IMR-90 (cell line): ENCODE data around the gene SPINDOC. TPM values are rescaled to one million over a fixed set of nuclear protein-coding genes. Genes with fewer than 3 reads are reported as not detected.

Source experiments
- ATAC-seq: fragments of 200-7000 bp; cut with Tn5 transposase; 2 replicates; pipeline ENCODE4 v1.9.1; 2020; ENCODE audit warnings: low read depth, mild to moderate bottlenecking, moderate library complexity
- BruUV-seq: library from RNA; stranded (reverse); fragments of 400-500 nt; replicated peaks from 2 replicates; lab custom pipeline; 2021; lab: Mats Ljungman, UMichigan
- CTCF ChIA-PET: fragments of 300-600 bp; formaldehyde crosslinking; extraction: SDS; loops from one replicate; lab custom pipeline; 2021; ENCODE audit warnings: antibody characterized with exemption; lab: Yijun Ruan, JAX
- POLR2A ChIA-PET: fragments of 300-600 bp; sonication (Branson Sonifier 250); formaldehyde crosslinking; loops from one replicate; lab custom pipeline; 2022; ENCODE audit warnings: antibody characterized with exemption; ENCODE audit not compliant: unreplicated experiment; lab: Charles Lee
- DNase-seq: peaks from one replicate; pipeline ENCODE4 v3.0.0; 2013
- H2AFZ ChIP-seq: replicated peaks from 2 replicates; pipeline ENCODE3; 2013; ENCODE audit warnings: low read length, mild to moderate bottlenecking; ENCODE audit not compliant: poor library complexity
- H2AK5ac ChIP-seq: 2 replicates; pipeline ENCODE4 v1.6.1; 2013; ENCODE audit warnings: low read depth, low read length, inconsistent platforms
- H2AK9ac ChIP-seq: replicated peaks from 2 replicates; pipeline ENCODE3; 2013; ENCODE audit warnings: mild to moderate bottlenecking, low read depth, low read length, moderate library complexity; ENCODE audit not compliant: poor library complexity
- H2BK120ac ChIP-seq: 2 replicates; pipeline ENCODE4 v1.6.1; 2013; ENCODE audit warnings: low read depth, low read length, inconsistent platforms
- H2BK15ac ChIP-seq: 3 replicates; pipeline ENCODE4 v1.6.1; 2013; ENCODE audit warnings: low read depth, low read length, inconsistent platforms
- H2BK20ac ChIP-seq: 2 replicates; pipeline ENCODE4 v1.6.1; 2013; ENCODE audit warnings: low read depth, mild to moderate bottlenecking, inconsistent platforms, low read length, moderate library complexity
- H2BK5ac ChIP-seq: 2 replicates; pipeline ENCODE4 v1.6.1; 2013; ENCODE audit warnings: mild to moderate bottlenecking, low read depth, low read length, inconsistent platforms; ENCODE audit not compliant: poor library complexity, severe bottlenecking
- H3K14ac ChIP-seq: replicated peaks from 2 replicates; pipeline ENCODE4 v1.6.1; 2013; ENCODE audit warnings: low read depth, low read length, inconsistent platforms
- H3K18ac ChIP-seq: 2 replicates; pipeline ENCODE4 v1.6.1; 2013; ENCODE audit warnings: low read depth, low read length, control low read depth
- H3K23ac ChIP-seq: 2 replicates; pipeline ENCODE4 v1.6.1; 2013; ENCODE audit warnings: low read depth, low read length, inconsistent platforms
- H3K27ac ChIP-seq: 2 replicates; pipeline ENCODE4 v1.5.1; 2013; ENCODE audit warnings: mild to moderate bottlenecking, control low read depth, low read length; ENCODE audit not compliant: insufficient read depth
- H3K27me3 ChIP-seq: 2 replicates; pipeline ENCODE4 v1.6.1; 2013; ENCODE audit warnings: low read length; ENCODE audit not compliant: control insufficient read depth, insufficient read depth
- H3K36me3 ChIP-seq: 2 replicates; pipeline ENCODE4 v1.6.1; 2013; ENCODE audit warnings: low read length, mixed read lengths; ENCODE audit not compliant: control insufficient read depth, insufficient read depth
- H3K4ac ChIP-seq: 2 replicates; pipeline ENCODE4 v1.6.1; 2013; ENCODE audit warnings: low read depth, low read length, inconsistent platforms
- H3K4me1 ChIP-seq: 2 replicates; pipeline ENCODE4 v1.6.1; 2013; ENCODE audit warnings: low read length, mixed read lengths; ENCODE audit not compliant: control insufficient read depth, insufficient read depth
- H3K4me2 ChIP-seq: 2 replicates; pipeline ENCODE4 v1.6.1; 2013; ENCODE audit warnings: low read depth, mild to moderate bottlenecking, control low read depth, low read length, moderate library complexity
- H3K4me3 ChIP-seq: 2 replicates; pipeline ENCODE4 v1.5.1; 2013; ENCODE audit warnings: low read depth, mild to moderate bottlenecking, control low read depth, low read length, moderate library complexity; ENCODE audit not compliant: insufficient read depth
- H3K56ac ChIP-seq: 2 replicates; pipeline ENCODE4 v1.6.1; 2013; ENCODE audit warnings: low read length, inconsistent platforms; ENCODE audit not compliant: insufficient read depth; ENCODE audit errors: extremely low read depth
- H3K79me1 ChIP-seq, 2 experiments: 2 replicates each; pipeline ENCODE4 v1.6.1; 2013; ENCODE audit warnings: low read length in 2 of 2, inconsistent platforms in 1 of 2, low read depth in 1 of 2
- H3K9ac ChIP-seq: 2 replicates; pipeline ENCODE4 v1.6.1; 2013; ENCODE audit warnings: low read depth, low read length, control low read depth
- H3K9me1 ChIP-seq: 2 replicates; pipeline ENCODE4 v1.6.1; 2013; ENCODE audit warnings: low read length, inconsistent platforms; ENCODE audit not compliant: insufficient read depth
- H3K9me3 ChIP-seq: 2 replicates; pipeline ENCODE4 v1.6.1; 2013; ENCODE audit warnings: low read length; ENCODE audit not compliant: control insufficient read depth, insufficient read depth
- H4K20me1 ChIP-seq: 2 replicates; pipeline ENCODE4 v1.6.1; 2013; ENCODE audit warnings: low read length, inconsistent platforms; ENCODE audit not compliant: insufficient read depth
- H4K5ac ChIP-seq: 2 replicates; pipeline ENCODE4 v1.6.1; 2013; ENCODE audit warnings: mild to moderate bottlenecking, low read depth, low read length, control low read depth
- H4K8ac ChIP-seq, 2 experiments: 2 replicates each; pipeline ENCODE4 v1.6.1; 2013; ENCODE audit warnings: low read depth in 2 of 2, low read length in 2 of 2, control low read depth in 1 of 2, inconsistent platforms in 1 of 2
- H4K91ac ChIP-seq: 2 replicates; pipeline ENCODE4 v1.6.1; 2013; ENCODE audit warnings: low read depth, low read length, inconsistent platforms; ENCODE audit not compliant: insufficient read depth
- MAFK ChIP-seq: IDR thresholded peaks from 2 replicates; pipeline ENCODE4 v1.6.1; 2012; ENCODE audit warnings: low read depth, low read length, improper control_type of control experiment
- MAZ ChIP-seq: IDR thresholded peaks from 2 replicates; pipeline ENCODE4 v1.6.1; 2012; ENCODE audit warnings: low read depth, mild to moderate bottlenecking, low read length, improper control_type of control experiment, moderate library complexity, borderline replicate concordance
- RAD21 ChIP-seq: IDR thresholded peaks from 2 replicates; pipeline ENCODE4 v1.6.1; 2012; ENCODE audit warnings: low read length, improper control_type of control experiment
- RCOR1 ChIP-seq: IDR thresholded peaks from 2 replicates; pipeline ENCODE4 v1.6.1; 2012; ENCODE audit warnings: mild to moderate bottlenecking, low read length, improper control_type of control experiment; ENCODE audit not compliant: insufficient replicate concordance
- RFX5 ChIP-seq: IDR thresholded peaks from 2 replicates; pipeline ENCODE4 v1.8.0; 2012; ENCODE audit warnings: low read depth, mild to moderate bottlenecking, low read length, moderate library complexity
- WGBS, 2 experiments: methylation state at CpG; one replicate each; pipeline versions ENCODE4 v1.1.5 to v1.1.7; 2013; ENCODE audit warnings: missing lambda C conversion rate in 2 of 2; ENCODE audit not compliant: insufficient read length in 1 of 2; ENCODE audit errors: extremely low coverage in 2 of 2; 5-methylcytosine and 5-hydroxymethylcytosine counted together
- dilution Hi-C: fragments of 300-500 bp; cut with HindIII; formaldehyde crosslinking; loops from one replicate; pipeline ENCODE4 v1.14.3; 2018; ENCODE audit warnings: low sequenced_read_pairs; ENCODE audit not compliant: unreplicated experiment
- in situ Hi-C: fragments of 300-500 bp; cut with MboI; formaldehyde crosslinking; loops from 3 replicates; pipeline ENCODE4 v1.14.3; 2019; ENCODE audit warnings: low sequenced_read_pairs, inconsistent platforms, mixed read lengths
- intact Hi-C: fragments of 100-400 bp; cut with micrococcal nuclease; formaldehyde crosslinking; loops from 2 replicates; pipeline ENCODE4 v1.10.0; 2022
- polyA plus RNA-seq, 3 experiments: library from polyadenylated mRNA; depleted of rRNA; stranded (reverse); fragments of >200 nt; gene quantifications; 2 replicates each; pipeline ENCODE4 v1.2.3, GENCODE V29; 2012; ENCODE audit warnings: low replicate concordance in 1 of 3
- total RNA-seq: library from RNA; depleted of rRNA; stranded (reverse); fragments of >200 nt; gene quantifications from 2 replicates; pipeline ENCODE4 v1.2.3, GENCODE V29; 2012
- TF ChIP-seq, protein P1 (sequence below): fragments of 150-350 bp; IDR thresholded peaks from 2 replicates; pipeline ENCODE4 v1.6.1; 2017; ENCODE audit warnings: mild to moderate bottlenecking, antibody characterized with exemption, low read length, low read depth

Gene SPINDOC
- total and polyA plus RNA-seq, 2 of the 4 experiments (the other 2 are of a cell fraction) = 10.0 to 29.9 TPM

DNA sequence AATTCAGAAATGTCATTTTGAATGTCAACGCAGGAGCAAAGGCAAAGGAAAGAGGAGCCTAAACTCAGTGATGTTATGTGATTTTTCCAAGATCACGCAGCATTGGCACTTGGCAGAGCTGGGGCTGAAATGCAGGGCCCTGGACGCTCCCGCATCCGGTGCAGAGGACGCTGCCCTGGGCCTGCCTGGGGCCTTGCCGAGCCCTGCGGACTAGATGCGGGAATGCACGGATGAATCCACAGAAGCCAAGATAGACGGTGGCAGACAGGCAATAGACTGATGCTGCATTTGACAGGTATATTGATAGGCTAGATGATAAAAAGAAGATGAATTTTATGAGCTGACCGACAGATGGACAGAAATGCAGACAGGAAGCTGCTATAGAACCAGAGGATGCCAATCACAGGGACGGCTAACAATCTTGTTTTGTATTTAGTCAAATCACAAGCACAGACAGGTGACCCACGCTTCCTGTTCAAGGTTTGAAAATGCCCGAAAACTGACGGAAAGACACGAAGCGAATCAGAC is 25.0 kb downstream of the SPINDOC start:
- ChIA-PET CTCF (interaction anchor here (0.9 to 3.7 kb wide), 3 partner anchors 71 to 107 kb away, joined by 4 to 21 read pairs (median 7); no protein-coding TSS in a partner anchor), POLR2A (interaction anchor here (0.5 to 0.7 kb wide), 7 partner anchors 12 to 146 kb away, joined by 3 to 15 read pairs (median 4); partner anchors contain the start of gene RCOR2)
- Histone ChIP-seq H3K27me3 (no peaks in the 10 kb centered on the region), H4K20me1 (peaks cover 35% of the 10 kb centered on the region), H2AK9ac (peak overlapping the region; percentile 2), H4K91ac (peak overlapping the region; percentile 26; the same call in 1 of the 2 replicates), H4K8ac (peak overlapping the region; percentile 75 to 95; a peak in 3 of 4 replicates), H2BK20ac (no peak overlapping the region), H3K9ac (peak overlapping the region; percentile 39), H3K36me3 (no peaks in the 10 kb centered on the region), H3K9me3 (no peaks in the 10 kb centered on the region), H3K14ac (peak overlapping the region; percentile 66), H3K27ac (0 out of 2 replicates have a peak overlapping the region, but pooled peaks have one; percentile 4), H2BK5ac (peak overlapping the region; percentile 29), H3K9me1 (peaks cover 12% of the 10 kb centered on the region), H3K18ac (no peak overlapping the region), H4K5ac (peak overlapping the region; percentile 27), H3K4ac (peak overlapping the region; percentile 71), H3K4me3 (peak overlapping the region; percentile 34; the same call in 1 of the 2 replicates), H3K23ac (no peak overlapping the region), H3K4me1 (peaks cover 11% of the 10 kb centered on the region), H2AK5ac (no peak overlapping the region), H2BK120ac (no peak overlapping the region), H2BK15ac (peak overlapping the region; percentile 5; the same call in 1 of the 3 replicates), H2AFZ (peak overlapping the region; percentile 85), H3K56ac (peak overlapping the region; percentile 57), H3K79me1 (peaks cover 0 to 36% of the 10 kb centered on the region in 2 experiments; a peak in 3 of 4 replicates), H3K4me2 (peak overlapping the region; percentile 83)
- intact Hi-C loops (no loop called here), in situ Hi-C loops (loop anchor here (5.0 kb wide), 2 partner anchors 109 to 309 kb away; no protein-coding TSS in a partner anchor), dilution Hi-C loops (no loop called here)
- ATAC-seq = no peak
- TF ChIP-seq RCOR1 (no peak), MAZ (no peak), RAD21 (no peak), MAFK (no peak), RFX5 (no peak)
- TF ChIP-seq, protein P1, sequence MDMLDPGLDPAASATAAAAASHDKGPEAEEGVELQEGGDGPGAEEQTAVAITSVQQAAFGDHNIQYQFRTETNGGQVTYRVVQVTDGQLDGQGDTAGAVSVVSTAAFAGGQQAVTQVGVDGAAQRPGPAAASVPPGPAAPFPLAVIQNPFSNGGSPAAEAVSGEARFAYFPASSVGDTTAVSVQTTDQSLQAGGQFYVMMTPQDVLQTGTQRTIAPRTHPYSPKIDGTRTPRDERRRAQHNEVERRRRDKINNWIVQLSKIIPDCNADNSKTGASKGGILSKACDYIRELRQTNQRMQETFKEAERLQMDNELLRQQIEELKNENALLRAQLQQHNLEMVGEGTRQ = no peak
- no peak for DNase-seq
- no TSS peak for BruUV-seq
- WGBS, 2 experiments = 13% methylated on average over 11 of the region's 18 CpGs; no CpG with 5 or more reads in 1 of the 2 experiments
